Mucosa of descending colon (tissue), 3 donors: Measurements from ENCODE around the gene ARHGAP42. TPM values are rescaled to one million over a fixed set of nuclear protein-coding genes. Genes with fewer than 3 reads are reported as not detected.

Source experiments
- ATAC-seq: fragments of 200-7000 bp; cut with Tn5 transposase; one replicate; pipeline ENCODE4 v1.9.1; 2020; ENCODE audit warnings: mild to moderate bottlenecking, moderate library complexity
- DNase-seq, 3 donors: peaks; one replicate each; pipeline ENCODE4 v3.0.0-alpha.2; 2020
- H3K36me3 ChIP-seq: fragments of 200-600 bp; one replicate; pipeline ENCODE4 v1.8.0; 2021; ENCODE audit warnings: low read depth, mild to moderate bottlenecking
- H3K4me1 ChIP-seq: fragments of 200-600 bp; one replicate; pipeline ENCODE4 v1.8.0; 2021; ENCODE audit warnings: low read depth, mild to moderate bottlenecking
- H3K4me3 ChIP-seq: fragments of 200-600 bp; one replicate; pipeline ENCODE4 v1.8.0; 2021; ENCODE audit warnings: mild to moderate bottlenecking
- H3K9me3 ChIP-seq: fragments of 200-600 bp; one replicate; pipeline ENCODE4 v1.8.0; 2021; ENCODE audit warnings: mild to moderate bottlenecking
- CTCF ChIP-seq: fragments of 200-600 bp; IDR thresholded peaks from one replicate; pipeline ENCODE4 v1.8.0; 2022; ENCODE audit warnings: antibody characterized with exemption, mild to moderate bottlenecking
- intact Hi-C, 2 donors: fragments of 100-400 bp; cut with DNase I in 1 of 2; cut with micrococcal nuclease in 1 of 2; formaldehyde crosslinking; loops; one replicate each; pipeline versions ENCODE4 v1.11.0 to v1.11.1; 2022; cut with DNase I, micrococcal nuclease
- total RNA-seq, 3 donors: library from RNA; stranded (reverse); fragmentation: NEBNext Ultra II Directional in 2 of 3; extraction: Animal tissue kit (Norgen Biotek cat#: 25700) in 2 of 3; gene quantifications; one replicate each; pipeline versions ENCODE4 v1.2.1 to v1.2.4, GENCODE V29; 2021 to 2023
- donor health status: DM: no; HTN: no; CAD: no; lungs with moderate emphysema.
- donor health status: DM: no; HTN: no; CAD: no.
- donor health status: DM: no; HTN: yes; CAD: no.

The ARHGAP42 gene
- total RNA-seq, 3 donors from 2014 or later = 17.6 to 38.9 (median 18.8) TPM

- Histone ChIP-seq H3K9me3 (no peaks in the 10 kb centered on the region), H3K36me3 (no peaks in the 10 kb centered on the region), H3K4me1 (peaks cover 7% of the 10 kb centered on the region), H3K4me3 (no peak overlapping the region)
- DNase-seq = no peak
- no peak for ATAC-seq
- intact Hi-C loops = no loop called here
- no peak for TF ChIP-seq CTCF
Measured at GRCh38 chr11:100914415-100915110, 227.5 kb downstream of the ARHGAP42 start.

- Histone ChIP-seq H3K4me3 (no peak overlapping the region), H3K9me3 (no peaks in the 10 kb centered on the region), H3K4me1 (peaks cover 7% of the 10 kb centered on the region), H3K36me3 (no peaks in the 10 kb centered on the region)
- TF ChIP-seq CTCF = no peak
- ATAC-seq = peak; percentile 50
- intact Hi-C loops = no loop called here
- DNase-seq = peak in 1 of 3 donors; percentile 23
Measured at GRCh38 chr11:100918551-100919500, 231.7 kb downstream of the ARHGAP42 start.

GRCh38 chr11:100920593-100920992 lies 233.5 kb downstream of the ARHGAP42 start:
- TF ChIP-seq CTCF = no peak
- no peak overlapping the region for H3K4me3 ChIP-seq
- H3K9me3 ChIP-seq = no peaks in the 10 kb centered on the region
- no peak for ATAC-seq
- H3K36me3 ChIP-seq = no peaks in the 10 kb centered on the region
- H3K4me1 ChIP-seq = peaks cover 7% of the 10 kb centered on the region
- intact Hi-C loops = no loop called here
- no peak for DNase-seq

GRCh38 chr11:100922121-100922520 lies 235.0 kb downstream of the ARHGAP42 start:
- intact Hi-C loops = no loop called here
- Histone ChIP-seq H3K9me3 (no peaks in the 10 kb centered on the region), H3K4me1 (peaks cover 7% of the 10 kb centered on the region), H3K4me3 (no peak overlapping the region), H3K36me3 (no peaks in the 10 kb centered on the region)
- no peak for ATAC-seq
- TF ChIP-seq CTCF = no peak
- no peak for DNase-seq

- no peak for TF ChIP-seq CTCF
- intact Hi-C loops = no loop called here
- no peaks in the 10 kb centered on the region for H3K36me3 ChIP-seq
- peaks cover 7% of the 10 kb centered on the region for H3K4me1 ChIP-seq
- H3K4me3 ChIP-seq = no peak overlapping the region
- no peaks in the 10 kb centered on the region for H3K9me3 ChIP-seq
- ATAC-seq (no peak), DNase-seq (no peak)
Measured at GRCh38 chr11:100923555-100923954, 236.5 kb downstream of the ARHGAP42 start.
